Astrocyte (in vitro differentiated cells and primary cell): Measurements from ENCODE around the gene LAMTOR3.

Experiments
- EZH2 ChIP-seq: IDR thresholded peaks from 2 replicates; pipeline ENCODE4 v1.6.1; 2012; ENCODE audit warnings: mild to moderate bottlenecking, low read length, inconsistent platforms; ENCODE audit not compliant: insufficient read depth
- TF ChIP-seq, protein P1 (sequence below): IDR thresholded peaks from 2 replicates; pipeline ENCODE4 v1.5.1; 2011; ENCODE audit warnings: low read depth, mild to moderate bottlenecking, inconsistent platforms, low read length, moderate library complexity; ENCODE audit not compliant: insufficient read depth

DNA sequence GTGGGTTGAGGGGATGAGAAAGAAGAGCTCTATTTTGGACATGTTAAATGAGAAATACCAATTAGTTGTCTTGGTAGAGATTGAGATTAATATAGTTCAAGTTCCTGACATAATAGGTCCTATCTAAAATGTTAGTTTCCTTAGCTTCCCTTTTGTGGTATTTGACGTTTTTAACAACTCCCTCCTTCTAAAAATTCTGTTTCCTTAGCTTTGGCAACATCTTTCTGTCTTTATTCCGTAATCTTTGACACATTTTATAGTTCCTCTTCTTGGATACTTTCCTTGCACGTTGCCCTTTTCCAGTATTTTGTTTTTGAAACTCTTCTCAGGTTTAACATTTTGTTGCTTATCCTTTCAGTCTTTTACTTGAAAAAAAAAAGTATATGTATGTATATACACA, 36.9 kb downstream of the LAMTOR3 start:
- TF ChIP-seq, protein P1, sequence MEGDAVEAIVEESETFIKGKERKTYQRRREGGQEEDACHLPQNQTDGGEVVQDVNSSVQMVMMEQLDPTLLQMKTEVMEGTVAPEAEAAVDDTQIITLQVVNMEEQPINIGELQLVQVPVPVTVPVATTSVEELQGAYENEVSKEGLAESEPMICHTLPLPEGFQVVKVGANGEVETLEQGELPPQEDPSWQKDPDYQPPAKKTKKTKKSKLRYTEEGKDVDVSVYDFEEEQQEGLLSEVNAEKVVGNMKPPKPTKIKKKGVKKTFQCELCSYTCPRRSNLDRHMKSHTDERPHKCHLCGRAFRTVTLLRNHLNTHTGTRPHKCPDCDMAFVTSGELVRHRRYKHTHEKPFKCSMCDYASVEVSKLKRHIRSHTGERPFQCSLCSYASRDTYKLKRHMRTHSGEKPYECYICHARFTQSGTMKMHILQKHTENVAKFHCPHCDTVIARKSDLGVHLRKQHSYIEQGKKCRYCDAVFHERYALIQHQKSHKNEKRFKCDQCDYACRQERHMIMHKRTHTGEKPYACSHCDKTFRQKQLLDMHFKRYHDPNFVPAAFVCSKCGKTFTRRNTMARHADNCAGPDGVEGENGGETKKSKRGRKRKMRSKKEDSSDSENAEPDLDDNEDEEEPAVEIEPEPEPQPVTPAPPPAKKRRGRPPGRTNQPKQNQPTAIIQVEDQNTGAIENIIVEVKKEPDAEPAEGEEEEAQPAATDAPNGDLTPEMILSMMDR = no peak
- TF ChIP-seq EZH2 = no peak
